GM18498 (cell line): Measurements from ENCODE around the gene C19orf33.
"Not testable (repeated sequence)": the region's sequence is repeated elsewhere in the genome, so short reads cannot be mapped to it uniquely, and the experiment has no call there.

Source experiments
- ATAC-seq: cut with Tn5 transposase; IDR thresholded peaks from one replicate; pipeline ENCODE4 v1.9.1; 2021; ENCODE audit warnings: mild to moderate bottlenecking, moderate library complexity; ENCODE audit not compliant: unreplicated experiment

C19orf33 gene

DNA sequence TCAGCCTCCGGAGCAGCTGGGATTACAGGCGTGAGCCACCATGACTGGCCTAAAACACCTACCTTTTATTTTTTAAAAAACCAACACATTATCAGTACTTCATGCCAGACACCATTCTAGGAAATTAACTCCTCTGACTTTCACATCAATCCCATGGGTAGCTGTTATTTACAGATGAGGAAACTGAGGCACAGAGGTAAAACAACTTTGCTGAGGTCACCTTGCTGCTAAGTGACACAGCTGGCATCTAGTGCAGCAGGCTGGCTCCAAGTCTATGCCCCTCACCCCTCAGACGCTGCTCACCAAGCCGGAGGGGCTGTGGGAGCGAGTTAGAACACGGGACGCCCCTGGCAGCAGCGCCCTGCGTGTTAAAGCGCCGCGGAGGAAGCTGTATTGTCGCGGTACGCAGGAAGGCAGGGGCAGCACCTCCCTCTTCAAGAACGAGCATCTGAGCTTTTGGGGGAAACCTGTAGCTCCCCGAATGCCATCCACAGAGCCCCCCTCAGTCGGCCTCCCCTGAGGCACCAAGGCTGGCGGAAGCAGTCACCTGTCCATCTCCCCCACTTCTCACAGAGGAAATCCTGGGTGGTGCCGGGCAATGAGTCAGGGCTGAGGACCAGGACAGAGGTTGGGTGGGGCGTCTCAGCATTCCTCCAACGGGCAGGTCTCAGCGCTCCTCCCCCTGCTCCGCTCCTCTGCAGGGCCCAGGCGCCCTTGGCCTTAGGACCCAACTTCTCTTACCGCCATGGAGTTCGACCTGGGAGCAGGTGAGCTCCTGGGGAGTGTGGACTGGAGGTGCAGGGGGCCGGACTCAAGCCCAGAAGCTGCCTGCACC, at the start of gene C19orf33:
Gene C19orf33 (plus strand): TSS at position 735 of the 835 bp plus-strand sequence. CDS start 11 bp downstream, at position 746.
- no peak for ATAC-seq

DNA sequence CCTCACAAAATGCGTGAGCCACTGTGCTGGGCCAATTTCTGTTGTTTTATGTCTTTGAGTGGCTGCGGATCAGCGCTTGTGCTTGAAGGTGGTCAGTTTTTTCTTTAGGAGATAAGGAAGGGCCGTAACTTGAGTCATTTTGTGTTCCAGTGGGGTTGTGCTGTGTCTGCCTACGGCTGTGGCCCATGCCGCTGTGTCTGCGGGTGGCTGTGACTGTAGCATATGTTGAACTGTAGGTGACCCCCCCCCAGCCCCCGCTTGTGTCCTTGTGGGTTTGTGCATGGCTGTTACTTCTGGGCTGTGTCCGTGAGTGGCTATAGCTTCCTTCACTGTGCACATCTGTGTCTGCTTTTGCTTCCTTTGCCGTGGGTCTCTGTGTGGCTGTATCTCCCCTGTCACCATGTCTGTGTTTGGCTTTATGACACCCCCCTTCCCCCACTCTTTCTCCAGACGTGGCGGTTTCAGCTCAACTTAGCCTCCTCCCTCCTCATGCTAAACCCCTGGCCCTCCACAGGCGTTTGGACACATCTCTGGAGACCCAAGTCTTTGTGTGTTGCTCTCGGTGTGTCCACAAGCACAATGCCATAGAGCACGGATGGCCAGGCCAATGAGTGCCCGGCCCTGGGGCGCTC, 48.6 kb upstream of the C19orf33 start:
- no peak for ATAC-seq

DNA sequence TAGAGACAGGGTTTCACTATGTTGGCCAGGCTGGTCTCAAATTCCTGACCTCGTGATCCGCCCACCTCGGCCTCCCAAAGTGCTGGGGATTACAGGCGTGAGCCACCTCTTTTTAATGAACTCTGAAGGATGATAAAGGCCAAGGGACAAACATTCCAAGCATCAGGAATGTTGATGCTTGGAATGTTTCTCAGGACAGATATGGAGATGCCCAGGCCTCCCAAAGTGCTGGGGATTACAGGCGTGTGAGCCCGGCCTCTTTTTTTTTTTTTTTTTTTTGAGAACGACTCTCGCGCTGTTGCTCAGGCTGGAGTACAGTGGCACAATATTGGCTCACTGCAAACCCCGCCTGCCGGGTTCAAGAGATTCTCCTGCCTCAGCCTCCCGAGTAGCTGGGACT, 42.1 kb upstream of the C19orf33 start:
- ATAC-seq: not testable (repeated sequence)

DNA sequence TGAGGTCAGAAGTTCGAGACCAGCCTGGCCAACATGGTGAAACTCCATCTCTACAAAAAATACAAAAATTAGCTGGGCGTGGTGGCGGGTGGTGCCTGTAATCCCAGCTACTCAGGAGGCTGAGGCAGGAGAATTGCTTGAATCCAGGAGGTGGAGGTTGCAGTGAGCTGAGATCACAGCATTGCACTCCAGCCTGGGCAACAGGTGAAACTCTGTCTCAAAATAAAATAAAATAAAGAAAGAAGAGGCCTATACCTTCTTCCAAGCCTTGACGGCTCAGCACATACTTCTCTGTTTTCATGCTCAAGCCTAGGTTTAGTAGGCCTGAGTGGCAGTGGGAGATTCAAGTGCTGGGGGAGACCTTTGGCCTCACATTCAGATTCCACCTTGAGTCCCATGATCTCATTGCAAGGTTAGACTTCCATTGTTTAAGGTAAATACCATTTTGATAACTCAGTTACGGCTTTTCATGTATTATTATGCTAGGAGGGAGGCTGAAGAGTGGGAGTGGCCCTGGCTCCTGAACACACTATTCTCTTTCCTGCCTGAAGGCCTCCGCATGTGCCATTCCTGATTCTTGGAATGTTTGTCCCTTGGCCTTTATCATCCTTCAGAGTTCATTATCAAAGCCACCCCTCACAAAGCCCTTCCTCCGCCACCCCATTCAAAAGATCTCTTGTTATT, 41.3 kb upstream of the C19orf33 start:
- no peak for ATAC-seq

DNA sequence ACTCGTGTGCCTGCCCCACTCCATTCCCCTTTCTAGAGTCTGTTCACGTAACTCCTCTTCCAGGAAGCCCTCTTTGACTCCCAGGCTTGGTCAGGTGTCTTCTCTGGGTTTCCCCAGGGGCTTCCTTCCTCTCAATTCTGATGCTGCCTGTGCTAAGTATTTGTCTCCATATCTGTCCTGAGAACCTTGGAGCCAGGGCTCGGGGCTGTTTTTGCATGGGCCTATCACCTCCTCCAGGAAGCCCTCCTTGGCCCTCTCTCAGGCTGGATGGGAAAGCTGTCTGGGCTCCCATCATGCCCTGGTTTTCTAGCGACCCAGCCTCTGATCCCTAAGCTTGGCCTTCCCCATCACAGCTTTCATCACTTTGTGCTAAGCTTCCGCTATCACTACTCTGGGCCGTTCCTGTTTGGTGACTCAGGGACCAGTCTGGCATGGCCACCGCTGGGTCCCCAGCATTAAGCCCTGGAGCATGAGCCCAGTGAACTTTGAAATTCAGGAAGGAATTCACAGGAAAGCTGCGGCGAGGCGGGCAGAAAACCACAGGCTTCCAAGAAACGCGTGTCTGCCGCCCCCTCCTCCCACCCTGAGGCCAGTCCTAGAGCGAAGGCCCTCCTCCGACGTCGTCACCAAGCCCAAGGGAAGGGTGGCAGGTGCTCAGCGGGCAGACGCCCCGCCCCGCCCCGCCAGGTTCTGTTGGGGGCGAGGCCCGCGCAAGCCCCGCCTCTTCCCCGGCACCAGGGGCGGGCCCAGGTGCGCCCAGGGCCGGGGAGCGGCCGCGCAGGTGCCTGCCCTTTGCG, 40.2 kb upstream of the C19orf33 start:
- no peak for ATAC-seq

DNA sequence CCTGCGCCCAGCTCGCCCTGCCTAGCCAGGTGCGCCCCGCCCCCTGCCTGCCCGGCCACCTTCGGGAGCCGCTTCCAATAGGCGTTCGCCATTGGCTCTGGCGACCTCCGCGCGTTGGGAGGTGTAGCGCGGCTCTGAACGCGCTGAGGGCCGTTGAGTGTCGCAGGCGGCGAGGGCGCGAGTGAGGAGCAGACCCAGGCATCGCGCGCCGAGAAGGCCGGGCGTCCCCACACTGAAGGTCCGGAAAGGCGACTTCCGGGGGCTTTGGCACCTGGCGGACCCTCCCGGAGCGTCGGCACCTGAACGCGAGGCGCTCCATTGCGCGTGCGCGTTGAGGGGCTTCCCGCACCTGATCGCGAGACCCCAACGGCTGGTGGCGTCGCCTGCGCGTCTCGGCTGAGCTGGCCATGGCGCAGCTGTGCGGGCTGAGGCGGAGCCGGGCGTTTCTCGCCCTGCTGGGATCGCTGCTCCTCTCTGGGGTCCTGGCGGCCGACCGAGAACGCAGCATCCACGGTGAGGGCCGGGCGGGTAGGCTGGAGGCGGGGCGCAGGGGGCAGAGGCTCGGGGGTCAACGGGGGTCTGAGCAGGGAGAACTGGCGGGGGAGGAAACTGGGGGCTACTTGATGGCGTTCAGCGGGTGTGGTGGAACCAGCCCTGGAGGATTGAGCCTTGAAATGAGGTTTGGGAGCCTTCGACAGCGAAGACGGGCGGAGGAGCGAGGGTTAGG, 39.4 kb upstream of the C19orf33 start, which contains the start of gene SPINT2:
Gene SPINT2 (plus strand): TSS at position 88 of the 727 bp plus-strand sequence. CDS start 320 bp downstream, at position 408.
- no peak for ATAC-seq

DNA sequence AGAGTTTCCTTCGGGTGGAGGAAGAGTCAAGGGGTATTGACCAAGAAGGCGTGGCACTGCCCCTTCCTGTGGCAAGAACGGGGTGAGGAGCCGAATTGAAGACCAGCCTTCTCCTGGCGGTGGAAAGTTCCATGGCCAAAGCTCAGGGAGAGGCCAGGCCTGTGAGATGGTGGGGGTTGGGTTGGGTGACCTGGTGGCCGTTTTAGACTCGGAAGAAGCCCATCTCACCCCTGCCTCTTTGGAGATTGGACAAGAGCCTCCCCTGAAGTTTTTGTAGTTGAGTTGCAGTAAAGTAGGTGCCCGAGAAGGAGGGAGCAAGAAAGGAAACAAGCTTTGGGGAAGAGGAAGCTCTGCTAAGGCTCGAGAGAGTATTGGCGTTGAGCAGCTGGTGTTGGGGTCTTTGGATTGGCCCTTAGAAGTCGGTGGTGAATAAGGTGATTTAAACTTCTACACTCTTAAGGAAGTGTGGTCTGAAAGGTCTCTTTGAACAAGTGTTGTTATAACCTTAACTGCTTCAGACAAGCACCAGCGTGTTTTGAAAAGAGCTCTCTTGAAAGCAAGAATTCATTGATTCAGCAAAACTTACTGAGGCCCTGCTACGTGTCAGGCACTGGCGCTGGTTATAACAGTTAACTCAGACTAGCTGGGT, 38.7 kb upstream of the C19orf33 start:
- ATAC-seq: no peak

DNA sequence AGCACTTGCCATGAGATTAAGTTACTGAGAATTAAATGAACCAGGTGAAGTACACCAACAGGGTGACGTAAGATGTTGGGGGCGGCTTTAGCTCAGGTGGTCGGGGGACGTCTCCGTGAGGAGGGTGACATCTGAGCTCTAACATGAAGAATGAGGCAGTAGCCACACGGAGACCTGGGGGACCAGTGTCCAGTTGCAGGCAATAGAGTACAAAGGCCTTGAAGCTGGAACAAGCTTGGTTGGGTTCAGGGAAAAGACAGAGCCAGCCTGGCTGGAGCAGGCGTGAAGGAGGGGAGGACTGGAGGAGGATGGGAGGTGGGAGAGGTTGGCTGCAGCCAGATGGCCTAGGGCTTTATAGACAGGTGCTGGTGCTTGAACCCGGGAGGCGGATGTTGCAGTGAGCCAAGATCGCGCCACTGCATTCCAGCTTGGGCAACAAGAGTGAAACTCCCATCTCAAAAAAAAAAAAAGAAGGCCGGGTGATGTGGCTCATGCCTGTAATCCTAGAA, 38.1 kb upstream of the C19orf33 start:
- ATAC-seq: no peak

DNA sequence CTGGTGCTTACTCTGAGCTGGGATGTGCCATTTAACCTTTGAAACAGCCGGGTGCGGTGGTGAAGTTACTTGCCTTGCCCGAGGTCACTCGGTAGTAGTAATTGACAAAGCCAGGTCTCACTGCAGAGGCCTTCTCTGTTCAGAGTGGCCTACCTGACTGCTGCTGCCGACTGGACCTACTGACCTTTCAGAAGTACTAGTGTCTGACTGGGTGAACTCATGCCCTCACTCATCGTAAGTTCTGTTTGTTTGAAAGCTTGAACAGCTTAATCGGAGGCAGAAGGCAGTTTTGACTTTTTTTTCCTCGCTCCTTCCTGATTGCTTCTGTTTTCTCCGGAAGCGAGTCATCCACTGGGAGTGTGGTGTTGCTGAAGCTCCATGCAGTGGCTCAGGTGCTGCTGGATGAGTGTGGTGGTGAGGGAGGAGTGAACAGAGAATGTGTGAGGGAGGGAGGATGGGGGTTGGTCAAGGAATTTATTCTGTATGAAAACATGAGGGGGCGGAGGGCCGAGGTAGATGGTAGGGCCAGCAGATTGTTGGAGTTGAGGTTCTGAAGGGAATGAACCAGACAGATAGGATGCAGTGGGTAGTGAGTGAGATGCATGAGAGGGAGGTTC, 37.0 kb upstream of the C19orf33 start:
- ATAC-seq: no peak

DNA sequence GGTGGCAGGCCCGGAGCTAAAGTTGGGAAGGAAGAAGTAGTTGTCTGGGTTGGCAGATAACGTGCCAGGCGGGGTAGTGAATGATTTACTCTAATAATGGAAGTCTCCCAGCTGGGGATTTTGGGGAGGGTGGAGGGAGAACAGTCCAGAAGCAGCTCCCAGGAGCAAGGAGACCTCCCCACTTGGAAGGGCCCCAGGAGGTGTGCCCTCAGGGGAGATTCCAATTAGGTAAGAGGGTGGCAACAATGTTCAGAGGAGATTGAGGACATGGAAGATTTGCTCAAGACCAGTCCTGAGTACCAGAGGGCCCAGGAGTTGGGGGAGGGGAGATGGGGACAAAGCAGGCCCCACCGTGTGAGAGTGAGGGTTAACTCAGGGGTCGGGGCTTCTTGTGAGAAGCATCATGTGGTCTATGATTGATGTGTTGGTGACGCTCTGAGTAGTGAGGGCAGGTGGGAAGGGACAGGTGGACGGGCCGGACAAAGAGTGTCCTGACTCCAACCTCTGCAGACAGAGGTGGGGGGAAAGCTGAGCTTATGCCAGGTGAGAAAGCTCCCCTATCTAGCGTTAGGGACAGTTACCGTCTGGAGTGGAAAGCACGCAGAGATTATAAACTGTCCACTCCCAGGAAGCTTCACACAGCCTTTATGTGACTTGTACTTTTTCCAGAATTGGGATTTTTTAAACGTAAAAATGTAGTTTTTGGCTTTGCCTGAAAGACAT, 36.1 kb upstream of the C19orf33 start:
- ATAC-seq: no peak

DNA sequence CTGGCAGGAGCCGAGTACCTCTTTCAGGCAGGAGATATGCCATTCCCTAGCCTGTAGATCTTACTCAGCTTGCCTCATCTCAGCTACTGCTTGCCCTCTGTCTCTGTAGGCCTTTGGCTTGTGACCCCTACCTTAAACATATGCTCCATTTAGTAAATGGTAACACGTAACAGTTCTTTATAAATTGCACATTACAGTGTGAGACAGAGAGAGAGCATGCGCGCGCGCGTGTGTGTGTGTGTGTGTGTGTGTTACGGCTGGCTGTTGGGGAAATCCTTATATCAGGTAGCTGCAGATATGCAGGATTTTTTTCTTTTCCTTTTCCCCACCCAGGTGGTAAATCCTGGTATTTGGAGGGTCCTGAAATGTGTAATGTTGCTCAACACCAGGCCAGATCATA, 35.5 kb upstream of the C19orf33 start:
- no peak for ATAC-seq

DNA sequence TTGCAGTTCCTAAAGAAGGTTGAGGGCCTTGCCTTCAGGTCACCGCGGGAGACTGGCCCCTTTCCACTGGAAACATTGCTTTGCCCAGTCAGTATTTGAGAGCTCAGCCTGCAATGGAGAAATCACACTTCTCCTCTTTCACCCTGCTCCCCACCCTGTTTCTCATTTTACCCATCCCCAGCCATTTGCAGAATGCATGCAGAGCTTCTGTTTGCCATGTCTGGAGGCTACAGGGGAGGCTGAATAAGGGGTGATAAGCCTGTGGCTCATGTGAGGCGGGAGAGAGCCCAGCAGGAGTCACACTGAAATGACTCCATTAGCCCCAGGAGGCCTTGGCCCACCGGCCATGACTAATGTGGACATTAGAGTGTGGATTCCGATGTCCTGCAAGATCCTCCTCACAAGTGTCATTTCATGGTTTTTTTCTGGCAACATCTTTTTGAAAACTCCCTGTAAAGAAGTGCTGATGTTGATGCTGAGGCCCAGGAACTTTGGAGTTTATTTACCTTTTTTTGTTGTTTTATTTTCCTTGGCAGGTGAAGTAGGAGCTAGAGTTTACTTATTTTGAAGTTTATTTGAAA, 33.4 kb upstream of the C19orf33 start:
- ATAC-seq: no peak

DNA sequence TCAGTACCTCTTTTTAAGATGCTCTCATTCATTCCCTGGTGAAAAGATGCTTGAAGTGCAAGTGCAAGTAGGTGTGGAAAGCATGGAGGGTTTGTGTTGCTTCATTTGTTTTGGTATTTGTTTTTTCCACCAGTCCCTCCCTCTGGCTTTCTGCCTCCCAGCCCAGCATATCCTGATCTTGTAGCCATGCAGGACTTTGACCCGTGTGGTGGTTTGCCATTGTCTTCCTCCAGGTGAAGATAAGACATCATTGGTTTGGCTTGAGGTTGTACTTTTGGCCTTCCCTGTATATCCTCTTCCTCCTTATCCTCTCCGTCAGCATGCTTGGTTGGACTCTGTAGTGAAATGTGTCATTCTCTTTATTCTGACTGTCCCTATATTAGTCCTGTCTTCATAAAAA, 30.6 kb upstream of the C19orf33 start:
- no peak for ATAC-seq

DNA sequence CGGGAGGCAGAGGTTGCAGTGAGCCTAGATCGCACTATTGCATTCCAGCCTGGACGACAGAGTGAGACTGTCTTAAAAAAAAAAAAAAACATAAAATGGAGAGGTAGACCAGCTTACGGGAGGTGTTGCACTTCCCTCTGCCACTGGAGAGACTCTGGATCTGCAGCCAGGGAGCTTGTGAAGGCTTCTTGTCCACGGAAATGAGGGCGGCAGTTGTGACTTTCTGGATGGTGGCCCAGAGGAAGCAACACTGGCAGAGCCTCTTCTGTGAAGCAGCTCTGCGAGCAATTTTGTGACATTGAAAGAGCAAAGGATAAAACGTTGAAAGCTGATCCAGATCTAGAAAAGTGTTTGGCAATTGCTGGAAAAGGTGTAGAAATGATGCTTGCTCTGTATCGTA, 29.3 kb upstream of the C19orf33 start:
- no peak for ATAC-seq

DNA sequence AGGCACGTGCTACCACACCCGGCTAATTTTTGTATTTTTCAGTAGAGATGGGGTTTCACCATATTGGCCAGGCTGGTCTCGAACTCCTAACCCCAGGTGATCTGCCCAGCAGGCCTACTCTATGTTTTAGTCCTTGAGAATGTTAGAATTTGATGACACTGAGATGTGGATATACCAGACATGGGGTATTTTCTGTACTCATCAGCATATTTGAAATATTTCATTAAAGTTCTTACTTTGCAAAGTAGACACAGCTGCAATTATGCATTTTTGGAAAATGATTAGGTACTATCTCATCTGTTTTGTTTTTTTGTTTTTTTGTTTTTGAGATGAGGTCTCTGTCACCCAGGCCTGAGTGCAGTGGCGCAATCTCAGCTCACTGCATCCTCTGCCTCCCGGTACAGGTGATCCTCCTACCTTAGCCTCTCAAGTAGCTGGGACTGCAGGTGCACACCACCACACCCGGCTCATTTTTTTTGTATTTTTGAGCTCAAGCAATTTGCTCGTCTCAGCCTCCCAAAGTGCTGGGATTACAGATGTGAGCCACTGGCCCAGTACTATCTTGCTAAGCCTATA, 27.0 kb upstream of the C19orf33 start:
- ATAC-seq: no peak

DNA sequence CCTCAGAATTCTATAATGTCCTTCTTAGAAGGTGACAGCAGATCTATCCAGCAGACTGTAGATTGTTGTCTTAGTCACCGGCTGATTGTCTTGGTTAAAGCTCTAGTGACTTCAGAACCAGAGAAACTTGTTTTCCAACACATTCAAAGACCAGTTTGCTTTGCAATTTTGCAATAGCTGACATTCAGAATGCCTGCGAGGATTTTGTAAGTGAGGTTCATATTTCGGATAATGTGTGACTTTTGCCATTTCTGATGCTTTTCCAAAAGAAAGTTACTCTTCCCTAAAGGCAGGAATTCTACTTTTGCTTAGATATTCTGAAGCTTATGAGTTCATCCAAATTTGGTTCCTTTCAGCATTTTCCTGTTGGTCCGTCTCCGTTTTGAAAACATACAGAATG, 26.5 kb upstream of the C19orf33 start:
- ATAC-seq: no peak

DNA sequence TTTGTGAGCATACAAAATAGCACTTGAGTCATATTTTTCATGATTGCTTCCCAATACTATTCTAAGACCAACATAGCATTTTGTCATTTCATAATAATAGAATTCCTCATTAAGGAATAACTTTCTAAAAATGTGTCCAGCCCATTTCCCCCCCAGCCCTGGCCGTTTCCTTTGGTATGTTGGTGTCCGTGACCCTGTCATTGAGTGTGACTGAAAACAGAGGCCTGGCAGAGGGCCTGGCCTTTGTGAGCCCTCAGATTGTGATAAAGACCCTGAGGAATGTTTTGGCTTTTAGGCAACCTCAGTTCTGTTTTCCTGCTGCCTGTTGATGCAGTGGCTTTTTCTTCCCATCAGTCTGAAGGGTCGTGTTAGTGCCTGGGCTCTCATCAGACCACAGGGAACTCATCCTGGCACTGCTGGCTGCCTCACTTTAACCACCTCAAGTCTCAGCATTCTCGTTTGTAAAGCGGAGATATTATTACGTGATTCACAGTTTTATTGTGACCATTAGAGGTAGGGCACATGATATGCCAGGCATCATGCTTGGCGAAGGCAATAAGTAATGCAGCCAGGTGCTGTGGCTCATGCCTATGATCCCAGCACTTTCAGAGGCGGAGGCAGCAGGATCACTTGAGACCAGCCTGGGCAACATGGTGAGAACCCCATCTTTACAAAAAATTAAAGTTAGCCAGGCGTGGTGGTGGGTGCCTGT, 25.9 kb upstream of the C19orf33 start:
- no peak for ATAC-seq
